ENCODE results near the gene CACNA1H. TPM values are rescaled to one million over a fixed set of nuclear protein-coding genes. Genes with fewer than 3 reads are reported as not detected.

The CACNA1H gene
- total RNA-seq, 4 donors from 2014 or later: 1.8 to 13.6 (median 10.2) TPM

GRCh38 chr16:1160773-1161348 lies 8.0 kb downstream of the CACNA1H start:
- DNase-seq (ENCODE audit: low spot score) (no peak), ATAC-seq (ENCODE audit: low FRiP score) (no peak)
- no peak for TF ChIP-seq CTCF (IDR thresholded peaks at IDR 0.05)

- no peak for ATAC-seq (ENCODE audit: low FRiP score)
- DNase-seq (ENCODE audit: low spot score): no peak
- TF ChIP-seq CTCF (IDR thresholded peaks at IDR 0.05): no peak
Observed at GRCh38 chr16:1162701-1163566, 10.0 kb downstream of the CACNA1H start.

GRCh38 chr16:1163567-1164055 lies 10.7 kb downstream of the CACNA1H start:
- DNase-seq (ENCODE audit: low spot score) (no peak), ATAC-seq (ENCODE audit: low FRiP score) (no peak)
- TF ChIP-seq CTCF (IDR thresholded peaks at IDR 0.05): no peak

- ATAC-seq (ENCODE audit: low FRiP score): no peak
- DNase-seq (ENCODE audit: low spot score): no peak
- no peak for TF ChIP-seq CTCF (IDR thresholded peaks at IDR 0.05)
Observed at GRCh38 chr16:1164382-1164781, 11.5 kb downstream of the CACNA1H start.

GRCh38 chr16:1164975-1165374 lies 12.1 kb downstream of the CACNA1H start:
- ATAC-seq (ENCODE audit: low FRiP score) (no peak), DNase-seq (ENCODE audit: low spot score) (no peak)
- TF ChIP-seq CTCF (IDR thresholded peaks at IDR 0.05): no peak

- TF ChIP-seq CTCF (IDR thresholded peaks at IDR 0.05): no peak
- DNase-seq (ENCODE audit: low spot score): no peak
- ATAC-seq (ENCODE audit: low FRiP score): no peak
Observed at GRCh38 chr16:1165511-1165910, 12.6 kb downstream of the CACNA1H start.
